Measurements from ENCODE around the gene SCAP. TPM values are rescaled to one million over a fixed set of nuclear protein-coding genes. Genes with fewer than 3 reads are reported as not detected.
A peak's percentile ranks its signal among the peaks of the same experiment; 100 is the strongest.
"Not testable (repeated sequence)": the region's sequence is repeated elsewhere in the genome, so short reads cannot be mapped to it uniquely, and the experiment has no call there.

SCAP gene
- total RNA-seq, 1 donor: 31.9 TPM

GRCh38 chr3:47495886-47496285 lies 20.1 kb upstream of the SCAP start:
- Histone ChIP-seq H3K27me3 (ENCODE audit: insufficient read depth, low read length) (no peaks in the 10 kb centered on the region), H3K4me1 (ENCODE audit: insufficient read depth, low read length) (no peaks in the 10 kb centered on the region), H3K4me3 (ENCODE audit: low read length) (no peak overlapping the region), H3K9me3 (ENCODE audit: low read depth, low read length) (no peaks in the 10 kb centered on the region)

DNA sequence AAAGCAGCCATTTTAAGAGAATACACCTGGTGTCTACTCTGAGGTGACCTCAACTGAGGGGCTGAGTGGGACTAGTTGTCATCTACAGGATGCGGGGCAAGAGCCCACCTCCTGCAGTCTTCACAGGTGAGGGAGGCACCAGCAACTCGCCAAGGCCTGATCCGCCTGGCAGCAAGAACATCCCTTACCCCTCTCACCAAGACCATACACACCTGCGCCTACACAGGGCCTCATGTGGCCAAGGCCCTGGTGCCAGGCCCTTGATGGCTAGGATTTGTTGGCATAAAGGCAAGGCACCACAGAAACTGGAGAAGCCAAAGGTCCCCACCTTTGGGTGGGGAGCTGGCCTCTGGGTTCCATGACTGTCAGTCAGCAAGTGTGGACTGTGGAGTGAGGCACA lies 19.4 kb upstream of the SCAP start:
- Histone ChIP-seq H3K27me3 (ENCODE audit: insufficient read depth, low read length) (no peaks in the 10 kb centered on the region), H3K4me3 (ENCODE audit: low read length) (no peak overlapping the region), H3K9me3 (ENCODE audit: low read depth, low read length) (no peaks in the 10 kb centered on the region), H3K4me1 (ENCODE audit: insufficient read depth, low read length) (no peaks in the 10 kb centered on the region)

GRCh38 chr3:47491777-47492176 lies 16.0 kb upstream of the SCAP start:
- H3K27me3 ChIP-seq (ENCODE audit: insufficient read depth, low read length): no peaks in the 10 kb centered on the region
- no peaks in the 10 kb centered on the region for H3K4me1 ChIP-seq (ENCODE audit: insufficient read depth, low read length)
- H3K4me3 ChIP-seq (ENCODE audit: low read length): no peak overlapping the region
- H3K9me3 ChIP-seq (ENCODE audit: low read depth, low read length): no peaks in the 10 kb centered on the region

GRCh38 chr3:47491186-47491585 lies 15.4 kb upstream of the SCAP start:
- Histone ChIP-seq H3K9me3 (ENCODE audit: low read depth, low read length) (no peaks in the 10 kb centered on the region), H3K4me3 (ENCODE audit: low read length) (no peak overlapping the region), H3K27me3 (ENCODE audit: insufficient read depth, low read length) (no peaks in the 10 kb centered on the region), H3K4me1 (ENCODE audit: insufficient read depth, low read length) (no peaks in the 10 kb centered on the region)

- Histone ChIP-seq H3K27me3 (ENCODE audit: insufficient read depth, low read length) (no peaks in the 10 kb centered on the region), H3K4me1 (ENCODE audit: insufficient read depth, low read length) (no peaks in the 10 kb centered on the region), H3K9me3 (ENCODE audit: low read depth, low read length) (no peaks in the 10 kb centered on the region), H3K4me3 (ENCODE audit: low read length) (no peak overlapping the region)
These were observed 11.5 kb upstream of the SCAP start for GRCh38 chr3:47487265-47487664.

DNA sequence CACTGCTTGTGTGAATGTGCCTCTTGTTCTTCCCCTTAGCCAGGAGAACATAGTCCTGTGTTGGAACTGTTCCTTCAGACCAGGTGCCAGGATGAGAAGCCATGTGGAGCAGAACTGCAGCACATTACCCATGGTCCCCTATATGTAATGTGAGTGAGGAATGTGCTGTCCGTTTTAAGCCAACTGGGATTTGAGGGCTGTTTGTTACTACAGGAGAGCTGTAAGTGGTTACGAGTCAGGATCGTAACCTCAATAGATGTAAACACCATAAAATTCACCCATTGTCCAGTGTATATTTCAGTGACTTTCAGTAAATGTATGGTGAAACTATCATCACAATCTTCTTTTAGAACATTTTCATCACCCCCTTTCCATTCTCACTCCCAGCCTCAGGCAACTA lies 10.1 kb upstream of the SCAP start:
- H3K4me1 ChIP-seq (ENCODE audit: insufficient read depth, low read length): no peaks in the 10 kb centered on the region
- no peaks in the 10 kb centered on the region for H3K27me3 ChIP-seq (ENCODE audit: insufficient read depth, low read length)
- H3K4me3 ChIP-seq (ENCODE audit: low read length): no peak overlapping the region
- no peaks in the 10 kb centered on the region for H3K9me3 ChIP-seq (ENCODE audit: low read depth, low read length)

DNA sequence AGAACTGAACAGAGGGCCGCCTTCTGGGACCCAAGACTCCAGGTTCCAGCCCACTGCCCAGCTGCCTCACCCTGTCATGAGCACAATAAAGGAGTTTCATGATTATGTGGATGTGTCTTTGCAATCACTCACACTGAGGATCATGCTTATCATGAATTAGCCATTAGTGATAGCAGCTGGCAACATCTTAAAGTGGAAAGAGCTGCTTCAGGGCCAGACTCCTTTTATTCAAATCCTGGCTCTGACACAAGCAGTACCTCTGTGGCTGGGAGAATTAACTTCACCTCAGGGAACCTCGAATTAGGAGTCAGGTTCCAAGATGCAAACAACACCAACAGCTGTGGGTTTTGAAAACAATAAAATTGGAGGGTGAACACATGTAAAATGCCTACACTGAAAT lies 6.6 kb upstream of the SCAP start:
- H3K4me3 ChIP-seq (ENCODE audit: low read length): no peak overlapping the region
- H3K9me3 ChIP-seq (ENCODE audit: low read depth, low read length): no peaks in the 10 kb centered on the region
- H3K27me3 ChIP-seq (ENCODE audit: insufficient read depth, low read length): no peaks in the 10 kb centered on the region
- no peaks in the 10 kb centered on the region for H3K4me1 ChIP-seq (ENCODE audit: insufficient read depth, low read length)

DNA sequence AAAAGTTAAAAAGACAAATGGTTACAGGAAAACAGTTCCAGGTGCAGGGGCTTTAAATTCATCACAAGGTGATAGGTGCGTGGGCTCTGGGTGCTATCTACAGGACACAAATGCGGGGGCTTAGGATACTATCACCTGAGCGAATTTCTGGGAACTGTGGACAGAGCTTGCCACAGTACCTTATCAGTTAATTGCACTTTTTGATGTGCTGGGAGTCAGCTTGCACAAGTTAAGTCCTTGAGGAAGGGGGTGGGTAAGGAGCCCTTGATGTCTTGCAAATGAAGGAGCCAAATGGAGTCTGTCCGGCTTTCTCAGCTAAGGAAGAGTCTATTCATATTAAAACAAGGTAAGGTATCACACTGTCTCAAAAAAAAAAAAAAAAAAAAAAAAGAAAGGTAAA lies 6.0 kb upstream of the SCAP start:
- H3K4me1 ChIP-seq (ENCODE audit: insufficient read depth, low read length); H3K9me3 ChIP-seq (ENCODE audit: low read depth, low read length); H3K4me3 ChIP-seq (ENCODE audit: low read length); H3K27me3 ChIP-seq (ENCODE audit: insufficient read depth, low read length): not testable (repeated sequence)

GRCh38 chr3:47480267-47480666 lies 4.5 kb upstream of the SCAP start:
- H3K4me3 ChIP-seq (ENCODE audit: low read length); H3K9me3 ChIP-seq (ENCODE audit: low read depth, low read length); H3K27me3 ChIP-seq (ENCODE audit: insufficient read depth, low read length): not testable (repeated sequence)
- H3K4me1 ChIP-seq (ENCODE audit: insufficient read depth, low read length): peaks cover 11% of the 10 kb centered on the region

- Histone ChIP-seq H3K27me3 (ENCODE audit: insufficient read depth, low read length) (no peaks in the 10 kb centered on the region), H3K4me1 (ENCODE audit: insufficient read depth, low read length) (peaks cover 14% of the 10 kb centered on the region), H3K9me3 (ENCODE audit: low read depth, low read length) (no peaks in the 10 kb centered on the region), H3K4me3 (ENCODE audit: low read length) (no peak overlapping the region)
These were observed 4.1 kb upstream of the SCAP start for GRCh38 chr3:47479826-47480160.

DNA sequence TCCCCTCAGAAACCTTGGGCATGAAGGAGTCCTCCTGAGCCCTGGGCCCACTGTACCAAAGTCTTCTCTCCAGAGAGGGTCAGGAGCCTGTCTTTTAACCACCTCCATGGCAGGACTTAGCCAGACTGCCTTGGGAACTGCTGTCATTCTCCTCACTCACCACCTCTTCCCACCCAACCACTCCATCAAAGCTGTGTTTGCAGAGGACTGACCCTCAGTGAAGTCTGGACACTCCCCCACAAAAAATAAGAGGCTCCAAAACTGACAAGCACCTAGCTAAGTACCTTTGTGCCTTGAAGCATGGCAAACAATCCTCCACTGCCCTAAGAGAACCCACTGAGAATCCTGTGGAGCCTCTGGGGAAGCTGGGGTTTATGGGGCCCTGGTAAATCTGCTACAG lies 2.3 kb upstream of the SCAP start:
- peaks cover 28% of the 10 kb centered on the region for H3K4me1 ChIP-seq (ENCODE audit: insufficient read depth, low read length)
- H3K9me3 ChIP-seq (ENCODE audit: low read depth, low read length): no peaks in the 10 kb centered on the region
- no peak overlapping the region for H3K4me3 ChIP-seq (ENCODE audit: low read length)

DNA sequence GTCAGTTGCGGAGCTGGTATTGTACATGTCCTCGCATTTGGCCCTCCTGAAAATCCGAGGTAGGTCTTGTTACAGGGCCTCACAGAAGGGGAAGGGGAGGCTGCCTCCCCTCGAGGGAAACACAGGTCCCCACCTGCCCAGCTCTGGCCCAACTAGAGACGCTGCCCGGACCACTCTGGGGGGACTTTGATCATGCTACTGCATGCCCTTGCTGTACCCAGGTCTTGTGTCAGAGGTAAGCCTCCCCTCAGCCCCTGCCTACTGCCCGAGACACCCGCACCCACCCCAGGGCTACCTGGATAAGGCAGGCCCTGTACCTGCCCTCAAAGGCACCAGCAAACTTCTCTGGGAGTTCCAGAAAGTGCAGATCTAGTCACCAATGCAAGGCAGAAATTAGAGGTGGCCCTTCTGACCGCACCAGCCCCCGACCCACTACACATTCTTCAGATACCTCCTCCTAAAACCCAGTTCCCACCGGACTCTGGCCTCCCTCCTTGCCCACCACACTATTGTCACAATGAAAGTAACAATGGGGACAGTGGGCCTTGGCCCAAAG lies 981 bp upstream of the SCAP start:
- Histone ChIP-seq H3K4me3 (ENCODE audit: low read length) (no peak overlapping the region), H3K27me3 (ENCODE audit: insufficient read depth, low read length) (no peaks in the 10 kb centered on the region), H3K4me1 (ENCODE audit: insufficient read depth, low read length) (peaks cover 28% of the 10 kb centered on the region), H3K9me3 (ENCODE audit: low read depth, low read length) (no peaks in the 10 kb centered on the region)

More for the DNA sequence above, 2.3 kb upstream of the SCAP start:
- H3K27me3 ChIP-seq (ENCODE audit: insufficient read depth, low read length): no peaks in the 10 kb centered on the region

GRCh38 chr3:47476330-47476626 lies 537 bp upstream of the SCAP start:
- Histone ChIP-seq H3K27me3 (ENCODE audit: insufficient read depth, low read length) (no peaks in the 10 kb centered on the region), H3K4me1 (ENCODE audit: insufficient read depth, low read length) (peaks cover 28% of the 10 kb centered on the region), H3K9me3 (ENCODE audit: low read depth, low read length) (no peaks in the 10 kb centered on the region), H3K4me3 (ENCODE audit: low read length) (peak overlapping the region; percentile 81)

DNA sequence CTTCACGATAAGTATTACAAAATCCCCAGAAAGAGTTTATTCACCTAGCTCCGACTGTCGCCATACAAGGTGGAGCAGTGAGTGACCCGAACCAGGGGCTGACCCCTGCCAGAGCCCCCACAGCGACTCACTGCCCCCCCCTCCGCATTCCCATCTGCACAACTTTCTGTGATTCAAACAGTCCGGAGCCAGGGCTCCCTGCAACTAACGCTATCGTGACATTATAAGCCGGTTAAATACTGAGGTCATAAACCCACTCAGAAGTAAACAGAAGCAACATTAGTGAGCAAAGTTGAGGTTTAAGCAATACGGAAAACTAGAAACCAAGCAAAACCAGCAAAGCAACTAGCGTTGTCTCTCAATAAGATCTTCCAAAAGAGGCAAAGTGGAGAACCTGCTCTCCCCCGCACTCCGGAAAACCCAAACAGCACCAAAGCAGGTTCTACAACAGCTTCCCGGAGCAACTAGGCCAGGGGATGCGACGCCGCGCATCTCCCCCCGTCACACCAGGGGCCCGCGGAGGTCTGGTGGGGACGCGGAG lies 642 bp downstream of the SCAP start:
- Histone ChIP-seq H3K4me1 (ENCODE audit: insufficient read depth, low read length) (peaks cover 28% of the 10 kb centered on the region), H3K4me3 (ENCODE audit: low read length) (peak overlapping the region; percentile 81), H3K27me3 (ENCODE audit: insufficient read depth, low read length) (no peaks in the 10 kb centered on the region), H3K9me3 (ENCODE audit: low read depth, low read length) (no peaks in the 10 kb centered on the region)

GRCh38 chr3:47473391-47473790 lies 2.4 kb downstream of the SCAP start:
- H3K27me3 ChIP-seq (ENCODE audit: insufficient read depth, low read length): no peaks in the 10 kb centered on the region
- peaks cover 28% of the 10 kb centered on the region for H3K4me1 ChIP-seq (ENCODE audit: insufficient read depth, low read length)
- no peaks in the 10 kb centered on the region for H3K9me3 ChIP-seq (ENCODE audit: low read depth, low read length)
- H3K4me3 ChIP-seq (ENCODE audit: low read length): no peak overlapping the region

GRCh38 chr3:47469616-47470015 lies 6.1 kb downstream of the SCAP start:
- no peaks in the 10 kb centered on the region for H3K27me3 ChIP-seq (ENCODE audit: insufficient read depth, low read length)
- no peak overlapping the region for H3K4me3 ChIP-seq (ENCODE audit: low read length)
- H3K4me1 ChIP-seq (ENCODE audit: insufficient read depth, low read length): peaks cover 39% of the 10 kb centered on the region
- no peaks in the 10 kb centered on the region for H3K9me3 ChIP-seq (ENCODE audit: low read depth, low read length)

DNA sequence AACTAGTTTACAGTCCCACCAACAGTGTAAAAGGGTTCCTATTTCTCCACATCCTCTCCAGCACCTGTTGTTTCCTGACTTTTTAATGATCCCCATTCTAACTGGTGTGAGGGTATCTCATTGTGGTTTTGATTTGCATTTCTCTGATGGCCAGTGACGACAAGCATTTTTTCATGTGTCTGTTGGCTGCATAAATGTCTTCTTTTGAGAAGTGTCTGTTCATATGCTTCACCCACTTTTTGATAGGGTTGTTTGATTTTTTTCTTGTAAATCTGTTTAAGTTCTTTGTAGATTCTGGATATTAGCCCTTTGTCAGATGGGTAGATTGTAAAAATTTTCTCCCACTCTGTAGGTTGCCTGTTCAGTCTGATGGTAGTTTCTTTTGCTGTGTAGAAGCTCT lies 7.4 kb downstream of the SCAP start:
- H3K9me3 ChIP-seq (ENCODE audit: low read depth, low read length); H3K4me3 ChIP-seq (ENCODE audit: low read length); H3K27me3 ChIP-seq (ENCODE audit: insufficient read depth, low read length): not testable (repeated sequence)
- H3K4me1 ChIP-seq (ENCODE audit: insufficient read depth, low read length): peaks cover 42% of the 10 kb centered on the region

Data from mononuclear cell (primary cell).